Upper lobe of left lung (tissue), 4 donors: ENCODE measurements around the gene TBC1D12.

Experiments
- CTCF ChIP-seq, 6 experiments: fragments of 450-650 bp in 4 of 6; fragments of 200-600 bp in 2 of 6; sonication (generic) in 2 of 6; IDR thresholded peaks; one replicate each; pipeline ENCODE4 v1.5.1; 2016 to 2019; ENCODE audit warnings: antibody characterized with exemption in 6 of 6
- EP300 ChIP-seq, 4 donors: sonication (generic); formaldehyde crosslinking; IDR thresholded peaks; one replicate each; pipeline ENCODE4 v1.5.1; 2017; ENCODE audit warnings: antibody characterized with exemption in 4 of 4, control low read depth in 2 of 4
- POLR2A ChIP-seq, 4 donors: fragments of 450-650 bp; IDR thresholded peaks; one replicate each; pipeline ENCODE4 v1.5.1; 2016 to 2017; ENCODE audit warnings: antibody characterized with exemption in 4 of 4, mild to moderate bottlenecking in 2 of 4
- POLR2AphosphoS5 ChIP-seq, 2 donors: sonication (generic); formaldehyde crosslinking; IDR thresholded peaks; one replicate each; pipeline ENCODE4 v1.5.1; 2017; ENCODE audit warnings: antibody characterized with exemption in 2 of 2

DNA sequence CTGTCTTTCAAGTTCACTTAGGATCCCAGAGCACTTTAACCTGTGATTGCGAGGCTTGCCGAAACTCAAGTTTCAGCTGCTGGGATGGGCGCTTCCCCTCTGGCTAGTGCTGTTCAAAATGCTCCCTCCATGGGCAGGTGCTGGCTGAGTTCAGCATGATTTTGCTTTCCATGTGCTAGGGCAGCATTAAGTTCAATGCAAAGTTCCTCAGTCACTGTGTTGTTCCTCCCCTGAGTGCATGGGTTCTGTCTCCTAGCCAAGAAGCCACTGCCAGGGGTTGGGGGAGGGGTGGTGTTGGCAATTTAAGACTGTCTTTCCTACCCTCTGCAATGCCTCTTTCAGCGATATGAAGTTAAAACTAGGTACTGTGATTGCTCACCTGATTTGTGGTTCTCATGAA, 86.8 kb downstream of the TBC1D12 start:
- TF ChIP-seq CTCF (IDR thresholded peaks at IDR 0.05): no peak
- TF ChIP-seq POLR2A (IDR thresholded peaks at IDR 0.05): no peak
- no peak for TF ChIP-seq EP300 (IDR thresholded peaks at IDR 0.05)
- no peak for TF ChIP-seq POLR2AphosphoS5 (IDR thresholded peaks at IDR 0.05)
